HG03342 (cell line): ENCODE results near the gene R3HDM1.
"Not testable (repeated sequence)": the region's sequence is repeated elsewhere in the genome, so short reads cannot be mapped to it uniquely, and the experiment has no call there.

ENCODE experiments used
- ATAC-seq: cut with Tn5 transposase; IDR thresholded peaks from one replicate; pipeline ENCODE4 v1.9.1; 2021; ENCODE audit warnings: mild to moderate bottlenecking, moderate library complexity; ENCODE audit not compliant: unreplicated experiment

R3HDM1 gene

GRCh38 chr2:135531231-135532197, at the start of gene R3HDM1:
Gene R3HDM1, plus strand, starts transcription at chr2:135531484. Its CDS starts 73,362 bp downstream, at chr2:135604846.
- ATAC-seq: peak; percentile 78

- no peak for ATAC-seq
Measured at GRCh38 chr2:135485441-135485840, 45.8 kb upstream of the R3HDM1 start.

- no peak for ATAC-seq
Measured at GRCh38 chr2:135490376-135490775, 40.9 kb upstream of the R3HDM1 start.

GRCh38 chr2:135494503-135494902, 36.8 kb upstream of the R3HDM1 start:
- no peak for ATAC-seq

GRCh38 chr2:135494917-135495316, 36.4 kb upstream of the R3HDM1 start:
- ATAC-seq: no peak

- not testable (repeated sequence) for ATAC-seq
Measured at GRCh38 chr2:135498588-135498987, 32.7 kb upstream of the R3HDM1 start.

- no peak for ATAC-seq
Measured at GRCh38 chr2:135504811-135505210, 26.5 kb upstream of the R3HDM1 start.

GRCh38 chr2:135510577-135510976, 20.7 kb upstream of the R3HDM1 start:
- ATAC-seq: no peak

GRCh38 chr2:135512099-135512498, 19.2 kb upstream of the R3HDM1 start:
- no peak for ATAC-seq

GRCh38 chr2:135525786-135526185, 5.5 kb upstream of the R3HDM1 start:
- no peak for ATAC-seq

GRCh38 chr2:135528006-135528405, 3.3 kb upstream of the R3HDM1 start:
- ATAC-seq: no peak

GRCh38 chr2:135530313-135531230, 712 bp upstream of the R3HDM1 start, which contains the start of gene ZRANB3:
Gene ZRANB3, minus strand, starts transcription at chr2:135531218.
- ATAC-seq: peak; percentile 68

GRCh38 chr2:135532581-135532980, 1.3 kb downstream of the R3HDM1 start:
- no peak for ATAC-seq

- ATAC-seq: not testable (repeated sequence)
Measured at GRCh38 chr2:135533545-135533944, 2.3 kb downstream of the R3HDM1 start.

GRCh38 chr2:135546436-135546835, 15.2 kb downstream of the R3HDM1 start:
- no peak for ATAC-seq

- no peak for ATAC-seq
Measured at GRCh38 chr2:135547311-135547710, 16.0 kb downstream of the R3HDM1 start.

- no peak for ATAC-seq
Measured at GRCh38 chr2:135551356-135551755, 20.1 kb downstream of the R3HDM1 start.

GRCh38 chr2:135552887-135553286, 21.6 kb downstream of the R3HDM1 start:
- ATAC-seq: no peak

- ATAC-seq: no peak
Measured at GRCh38 chr2:135555311-135555710, 24.0 kb downstream of the R3HDM1 start.

- ATAC-seq: no peak
Measured at GRCh38 chr2:135557530-135557929, 26.2 kb downstream of the R3HDM1 start.

- ATAC-seq: no peak
Measured at GRCh38 chr2:135561925-135562324, 30.6 kb downstream of the R3HDM1 start.
